Tibial nerve (tissue), 4 donors: ENCODE results near the gene APC2. TPM values are rescaled to one million over a fixed set of nuclear protein-coding genes. Genes with fewer than 3 reads are reported as not detected.

Experiments
- DNase-seq, 2 donors: peaks; one replicate each; pipeline ENCODE4 v3.0.0-alpha.2; 2019; ENCODE audit warnings: low spot score in 2 of 2
- H3K27ac ChIP-seq, 4 donors: fragments of 200-600 bp; sonication (generic) in 3 of 4; one replicate each; pipeline ENCODE4 v1.5.1; 2017 to 2019; ENCODE audit warnings: mild to moderate bottlenecking in 1 of 4
- H3K27me3 ChIP-seq, 2 donors: fragments of 200-600 bp; sonication (generic) in 1 of 2; one replicate each; pipeline versions ENCODE4 v1.5.1 to v1.6.0; 2017 to 2019
- H3K36me3 ChIP-seq, 3 donors: fragments of 200-600 bp; sonication (generic); one replicate each; pipeline ENCODE4 v1.5.1; 2018 to 2019
- H3K4me1 ChIP-seq, 4 donors: fragments of 200-600 bp; sonication (generic) in 3 of 4; one replicate each; pipeline ENCODE4 v1.5.1; 2017 to 2019
- H3K4me3 ChIP-seq, 4 donors: fragments of 200-600 bp; sonication (generic) in 3 of 4; one replicate each; pipeline ENCODE4 v1.5.1; 2017 to 2019; ENCODE audit warnings: mild to moderate bottlenecking in 1 of 4, moderate library complexity in 1 of 4
- H3K9me3 ChIP-seq, 4 donors: fragments of 200-600 bp; sonication (generic) in 3 of 4; one replicate each; pipeline ENCODE4 v1.5.1; 2017 to 2019
- EP300 ChIP-seq, 2 donors: sonication (generic); formaldehyde crosslinking; IDR thresholded peaks; one replicate each; pipeline ENCODE4 v1.6.1; 2017; ENCODE audit warnings: antibody characterized with exemption in 2 of 2, mild to moderate bottlenecking in 1 of 2
- POLR2A ChIP-seq, 2 donors: fragments of 450-650 bp; IDR thresholded peaks; one replicate each; pipeline ENCODE4 v1.6.1; 2017; ENCODE audit warnings: antibody characterized with exemption in 2 of 2, mild to moderate bottlenecking in 2 of 2, moderate library complexity in 2 of 2
- WGBS, 2 donors: methylation state at CpG; one replicate each; pipeline ENCODE4 v1.1.5; 2018; 5-methylcytosine and 5-hydroxymethylcytosine counted together
- total RNA-seq, 4 donors: library from RNA; depleted of rRNA; stranded (reverse); fragments of >200 nt; gene quantifications; one replicate each; pipeline ENCODE4 v1.1.0, GENCODE V29; 2016
- TF ChIP-seq, protein P1 (sequence below), 5 experiments: fragments of 200-600 bp in 3 of 5; fragments of 450-650 bp in 2 of 5; sonication (generic) in 3 of 5; IDR thresholded peaks; one replicate each; pipeline ENCODE4 v1.5.1; 2016 to 2019; ENCODE audit warnings: antibody characterized with exemption in 5 of 5, mild to moderate bottlenecking in 3 of 5, moderate library complexity in 2 of 5

APC2 gene
- total RNA-seq, 4 donors from 2014 or later: 1.7 to 10.2 (median 4.2) TPM

DNA sequence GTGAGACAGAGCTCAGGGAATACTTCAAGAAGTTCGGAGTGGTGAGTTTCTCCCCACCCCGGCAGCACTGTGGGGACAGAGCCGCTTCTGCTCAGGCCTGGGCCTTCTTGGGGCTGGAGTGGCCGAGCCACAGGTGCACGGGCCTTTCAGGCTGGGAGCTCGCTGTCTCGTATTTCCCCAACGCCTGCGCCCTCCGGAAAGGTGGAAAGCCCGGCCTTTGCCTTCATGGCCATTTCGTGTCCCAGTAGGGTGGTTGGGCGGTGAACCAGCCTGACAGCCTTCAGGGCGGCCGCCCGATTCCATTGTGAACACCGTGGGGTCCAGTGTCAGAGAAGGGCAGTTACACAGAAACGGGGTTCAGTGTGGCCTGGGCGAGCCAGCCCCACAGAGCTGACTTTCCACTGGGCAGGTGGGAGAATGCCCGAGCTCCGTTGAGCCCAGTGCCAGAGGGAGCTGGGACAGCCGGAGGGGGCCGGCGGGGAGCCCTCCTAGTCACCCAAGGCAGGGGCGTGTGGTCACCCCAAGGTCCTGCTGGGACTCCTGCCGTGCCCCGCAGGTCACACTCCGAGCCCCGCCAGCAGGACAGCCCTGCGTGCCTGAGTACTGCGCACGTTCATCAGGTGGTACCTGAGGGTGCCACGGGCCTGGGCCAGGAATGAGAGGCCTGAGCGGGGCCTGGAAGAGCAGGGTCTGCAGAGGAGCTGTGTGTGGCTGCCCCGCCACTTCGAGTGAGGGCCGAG lies 28.5 kb upstream of the APC2 start:
- Histone ChIP-seq H3K27ac (no peak overlapping the region), H3K4me1 (peaks cover 0 to 34% (median 21%) of the 10 kb centered on the region in 4 donors), H3K4me3 (no peak overlapping the region), H3K27me3 (no peaks in the 10 kb centered on the region), H3K9me3 (no peaks in the 10 kb centered on the region), H3K36me3 (peaks cover 0 to 84% (median 20%) of the 10 kb centered on the region in 3 donors)
- TF ChIP-seq, protein P1, sequence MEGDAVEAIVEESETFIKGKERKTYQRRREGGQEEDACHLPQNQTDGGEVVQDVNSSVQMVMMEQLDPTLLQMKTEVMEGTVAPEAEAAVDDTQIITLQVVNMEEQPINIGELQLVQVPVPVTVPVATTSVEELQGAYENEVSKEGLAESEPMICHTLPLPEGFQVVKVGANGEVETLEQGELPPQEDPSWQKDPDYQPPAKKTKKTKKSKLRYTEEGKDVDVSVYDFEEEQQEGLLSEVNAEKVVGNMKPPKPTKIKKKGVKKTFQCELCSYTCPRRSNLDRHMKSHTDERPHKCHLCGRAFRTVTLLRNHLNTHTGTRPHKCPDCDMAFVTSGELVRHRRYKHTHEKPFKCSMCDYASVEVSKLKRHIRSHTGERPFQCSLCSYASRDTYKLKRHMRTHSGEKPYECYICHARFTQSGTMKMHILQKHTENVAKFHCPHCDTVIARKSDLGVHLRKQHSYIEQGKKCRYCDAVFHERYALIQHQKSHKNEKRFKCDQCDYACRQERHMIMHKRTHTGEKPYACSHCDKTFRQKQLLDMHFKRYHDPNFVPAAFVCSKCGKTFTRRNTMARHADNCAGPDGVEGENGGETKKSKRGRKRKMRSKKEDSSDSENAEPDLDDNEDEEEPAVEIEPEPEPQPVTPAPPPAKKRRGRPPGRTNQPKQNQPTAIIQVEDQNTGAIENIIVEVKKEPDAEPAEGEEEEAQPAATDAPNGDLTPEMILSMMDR (IDR thresholded peaks at IDR 0.05): no peak
- no peak for TF ChIP-seq EP300 (IDR thresholded peaks at IDR 0.05)
- 90 to 91% methylated on average over 33 to 35 of the region's 37 CpGs for WGBS, 2 donors
- DNase-seq: no peak

- Histone ChIP-seq H3K27ac (no peak overlapping the region), H3K27me3 (no peaks in the 10 kb centered on the region), H3K4me1 (peaks cover 0 to 28% (median 16%) of the 10 kb centered on the region in 4 donors), H3K9me3 (no peaks in the 10 kb centered on the region), H3K4me3 (no peak overlapping the region), H3K36me3 (peaks cover 0 to 90% (median 20%) of the 10 kb centered on the region in 3 donors)
- no peak for DNase-seq
- 84 to 86% methylated on average over 19 to 20 of the region's 22 CpGs for WGBS, 2 donors
- TF ChIP-seq EP300 (IDR thresholded peaks at IDR 0.05): no peak
- TF ChIP-seq, protein P1 (IDR thresholded peaks at IDR 0.05): no peak
- no peak for TF ChIP-seq POLR2A (IDR thresholded peaks at IDR 0.05)
Observed at GRCh38 chr19:1421958-1422305, 28.0 kb upstream of the APC2 start.

GRCh38 chr19:1422360-1422759 lies 27.6 kb upstream of the APC2 start:
- TF ChIP-seq POLR2A (IDR thresholded peaks at IDR 0.05) (no peak), EP300 (IDR thresholded peaks at IDR 0.05) (no peak)
- TF ChIP-seq, protein P1 (IDR thresholded peaks at IDR 0.05): no peak
- H3K4me3 ChIP-seq: no peak overlapping the region
- WGBS, 2 donors: 68 to 70% methylated on average over 16 of the region's 16 CpGs
- peaks cover 0 to 24% (median 12%) of the 10 kb centered on the region in 4 donors for H3K4me1 ChIP-seq
- H3K27ac ChIP-seq: no peak overlapping the region
- peaks cover 0 to 94% (median 20%) of the 10 kb centered on the region in 3 donors for H3K36me3 ChIP-seq
- no peaks in the 10 kb centered on the region for H3K27me3 ChIP-seq
- H3K9me3 ChIP-seq: no peaks in the 10 kb centered on the region
- DNase-seq: no peak

GRCh38 chr19:1422943-1423342 lies 27.0 kb upstream of the APC2 start:
- Histone ChIP-seq H3K9me3 (no peaks in the 10 kb centered on the region), H3K27me3 (no peaks in the 10 kb centered on the region), H3K4me3 (no peak overlapping the region), H3K4me1 (peaks cover 0 to 18% (median 6%) of the 10 kb centered on the region in 4 donors), H3K36me3 (peaks cover 0 to 96% (median 20%) of the 10 kb centered on the region in 3 donors), H3K27ac (no peak overlapping the region)
- 86 to 87% methylated on average over 19 to 24 of the region's 24 CpGs for WGBS, 2 donors
- TF ChIP-seq, protein P1 (IDR thresholded peaks at IDR 0.05): no peak
- TF ChIP-seq POLR2A (IDR thresholded peaks at IDR 0.05) (no peak), EP300 (IDR thresholded peaks at IDR 0.05) (no peak)
- no peak for DNase-seq

DNA sequence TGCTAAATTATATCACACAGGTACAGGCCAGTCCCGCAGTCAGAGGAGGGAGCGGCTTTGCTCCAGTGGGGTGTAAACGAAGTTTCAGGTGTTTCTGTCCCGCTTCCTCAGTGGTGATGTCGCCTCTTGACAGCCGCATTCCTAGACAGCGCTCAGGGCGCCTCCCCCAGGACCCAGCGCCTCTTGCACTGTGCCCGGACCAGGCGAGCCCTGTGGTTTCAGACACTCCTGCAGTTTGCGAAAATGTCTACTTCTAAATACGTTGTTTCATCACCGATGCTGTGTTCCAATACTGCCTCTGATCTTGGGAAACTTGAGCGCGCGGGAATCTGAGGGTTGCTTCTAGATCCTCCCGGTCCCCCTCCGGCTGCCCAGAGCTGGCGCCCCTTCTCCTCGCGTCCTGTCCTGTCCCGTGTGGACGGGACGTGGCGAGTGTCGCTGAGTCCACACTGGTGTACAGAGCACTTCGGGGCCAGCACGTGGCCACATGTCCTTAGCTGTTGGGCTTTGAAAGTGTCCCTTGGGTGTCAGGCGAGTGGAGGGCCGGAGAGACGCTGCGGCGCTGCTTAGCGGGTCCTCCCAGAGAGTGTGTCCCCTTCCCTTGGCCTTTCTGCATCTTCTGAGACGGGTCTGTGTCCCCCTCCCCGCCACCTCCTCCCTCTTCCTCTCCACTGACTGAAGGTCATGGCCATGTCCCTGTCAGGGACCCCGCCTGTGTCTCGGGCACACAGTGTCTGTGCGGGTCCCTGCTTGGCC lies 26.3 kb upstream of the APC2 start:
- Histone ChIP-seq H3K9me3 (no peaks in the 10 kb centered on the region), H3K27me3 (no peaks in the 10 kb centered on the region), H3K36me3 (peaks cover 0 to 98% (median 20%) of the 10 kb centered on the region in 3 donors), H3K4me3 (no peak overlapping the region), H3K4me1 (peaks cover 0 to 12% (median 2%) of the 10 kb centered on the region in 4 donors), H3K27ac (no peak overlapping the region)
- DNase-seq: no peak
- TF ChIP-seq, protein P1 (IDR thresholded peaks at IDR 0.05): no peak
- TF ChIP-seq EP300 (IDR thresholded peaks at IDR 0.05): no peak
- TF ChIP-seq POLR2A (IDR thresholded peaks at IDR 0.05): no peak
- WGBS, 2 donors: 90 to 91% methylated on average over 40 of the region's 40 CpGs
